Endothelial cell (in vitro differentiated cells): ENCODE measurements around the gene CEP19. TPM values are rescaled to one million over a fixed set of nuclear protein-coding genes. Genes with fewer than 3 reads are reported as not detected.

Experiments used
- DNase-seq: peaks from one replicate; pipeline ENCODE4 v3.0.0; 2021; ENCODE audit warnings: low spot score
- H3K27ac Mint-ChIP-seq: one replicate; pipeline ENCODE4 v1.8.0; 2021; ENCODE audit warnings: mixed read lengths, inconsistent platforms; ENCODE audit not compliant: unreplicated experiment
- H3K27me3 Mint-ChIP-seq: one replicate; pipeline ENCODE4 v1.8.0; 2021; ENCODE audit warnings: mild to moderate bottlenecking, moderate library complexity, mixed read lengths, inconsistent platforms; ENCODE audit not compliant: unreplicated experiment
- H3K36me3 Mint-ChIP-seq: one replicate; pipeline ENCODE4 v1.8.0; 2021; ENCODE audit warnings: mild to moderate bottlenecking, low read depth, mixed read lengths, inconsistent platforms; ENCODE audit not compliant: unreplicated experiment
- H3K4me1 Mint-ChIP-seq: one replicate; pipeline ENCODE4 v1.8.0; 2021; ENCODE audit warnings: mild to moderate bottlenecking, mixed read lengths, inconsistent platforms; ENCODE audit not compliant: unreplicated experiment
- H3K4me3 Mint-ChIP-seq: one replicate; pipeline ENCODE4 v1.8.0; 2021; ENCODE audit warnings: mild to moderate bottlenecking, mixed read lengths, inconsistent platforms; ENCODE audit not compliant: unreplicated experiment
- H3K9me3 Mint-ChIP-seq: one replicate; pipeline ENCODE4 v1.8.0; 2021; ENCODE audit warnings: mixed read lengths, inconsistent platforms; ENCODE audit not compliant: unreplicated experiment
- total RNA-seq: library from RNA; stranded (reverse); fragmentation: NEBNext Ultra II Directional; extraction: Animal tissue kit (Norgen Biotek cat#: 25700); gene quantifications from one replicate; pipeline ENCODE4 v1.2.1, GENCODE V29; 2021; ENCODE audit not compliant: unreplicated experiment
- TF ChIP-seq, protein P1 (sequence below): fragments of 200-600 bp; sonication (generic); IDR thresholded peaks from one replicate; pipeline ENCODE4 v1.5.0; 2021; ENCODE audit warnings: antibody characterized with exemption; ENCODE audit not compliant: unreplicated experiment

CEP19 gene
- total RNA-seq, 1 donor from 2014 or later = 6.0 TPM

DNA sequence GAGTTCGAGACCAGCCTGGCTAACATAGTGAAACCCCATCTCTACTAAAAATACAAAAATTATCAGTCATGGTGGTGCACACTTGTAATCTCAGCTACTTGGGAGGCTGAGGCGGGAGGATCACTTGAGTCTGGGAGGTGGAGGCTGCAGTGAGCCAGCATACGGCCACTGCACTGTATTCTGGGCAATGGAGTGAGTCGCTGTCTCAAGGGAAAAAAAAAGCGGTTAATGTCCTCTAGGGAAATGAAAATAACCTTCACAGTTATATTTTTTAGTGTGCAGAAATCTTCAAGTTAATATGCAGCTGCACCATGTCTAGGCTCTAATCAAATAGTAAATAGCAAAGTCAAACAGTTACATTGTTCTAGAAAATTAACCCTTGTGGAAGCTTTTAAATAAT lies 14.8 kb downstream of the CEP19 start:
- no peak for DNase-seq
- Mint-ChIP-seq H3K4me3 (no peak overlapping the region), H3K27me3 (no peaks in the 10 kb centered on the region), H3K9me3 (no peaks in the 10 kb centered on the region), H3K36me3 (no peaks in the 10 kb centered on the region), H3K27ac (no peak overlapping the region), H3K4me1 (no peaks in the 10 kb centered on the region)
- TF ChIP-seq, protein P1, sequence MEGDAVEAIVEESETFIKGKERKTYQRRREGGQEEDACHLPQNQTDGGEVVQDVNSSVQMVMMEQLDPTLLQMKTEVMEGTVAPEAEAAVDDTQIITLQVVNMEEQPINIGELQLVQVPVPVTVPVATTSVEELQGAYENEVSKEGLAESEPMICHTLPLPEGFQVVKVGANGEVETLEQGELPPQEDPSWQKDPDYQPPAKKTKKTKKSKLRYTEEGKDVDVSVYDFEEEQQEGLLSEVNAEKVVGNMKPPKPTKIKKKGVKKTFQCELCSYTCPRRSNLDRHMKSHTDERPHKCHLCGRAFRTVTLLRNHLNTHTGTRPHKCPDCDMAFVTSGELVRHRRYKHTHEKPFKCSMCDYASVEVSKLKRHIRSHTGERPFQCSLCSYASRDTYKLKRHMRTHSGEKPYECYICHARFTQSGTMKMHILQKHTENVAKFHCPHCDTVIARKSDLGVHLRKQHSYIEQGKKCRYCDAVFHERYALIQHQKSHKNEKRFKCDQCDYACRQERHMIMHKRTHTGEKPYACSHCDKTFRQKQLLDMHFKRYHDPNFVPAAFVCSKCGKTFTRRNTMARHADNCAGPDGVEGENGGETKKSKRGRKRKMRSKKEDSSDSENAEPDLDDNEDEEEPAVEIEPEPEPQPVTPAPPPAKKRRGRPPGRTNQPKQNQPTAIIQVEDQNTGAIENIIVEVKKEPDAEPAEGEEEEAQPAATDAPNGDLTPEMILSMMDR = no peak

GRCh38 chr3:196695849-196696226 lies 16.2 kb downstream of the CEP19 start:
- Mint-ChIP-seq H3K27me3 (no peaks in the 10 kb centered on the region), H3K4me3 (no peak overlapping the region), H3K4me1 (no peaks in the 10 kb centered on the region), H3K36me3 (no peaks in the 10 kb centered on the region), H3K9me3 (no peaks in the 10 kb centered on the region), H3K27ac (no peak overlapping the region)
- no peak for DNase-seq
- TF ChIP-seq, protein P1 = no peak

DNA sequence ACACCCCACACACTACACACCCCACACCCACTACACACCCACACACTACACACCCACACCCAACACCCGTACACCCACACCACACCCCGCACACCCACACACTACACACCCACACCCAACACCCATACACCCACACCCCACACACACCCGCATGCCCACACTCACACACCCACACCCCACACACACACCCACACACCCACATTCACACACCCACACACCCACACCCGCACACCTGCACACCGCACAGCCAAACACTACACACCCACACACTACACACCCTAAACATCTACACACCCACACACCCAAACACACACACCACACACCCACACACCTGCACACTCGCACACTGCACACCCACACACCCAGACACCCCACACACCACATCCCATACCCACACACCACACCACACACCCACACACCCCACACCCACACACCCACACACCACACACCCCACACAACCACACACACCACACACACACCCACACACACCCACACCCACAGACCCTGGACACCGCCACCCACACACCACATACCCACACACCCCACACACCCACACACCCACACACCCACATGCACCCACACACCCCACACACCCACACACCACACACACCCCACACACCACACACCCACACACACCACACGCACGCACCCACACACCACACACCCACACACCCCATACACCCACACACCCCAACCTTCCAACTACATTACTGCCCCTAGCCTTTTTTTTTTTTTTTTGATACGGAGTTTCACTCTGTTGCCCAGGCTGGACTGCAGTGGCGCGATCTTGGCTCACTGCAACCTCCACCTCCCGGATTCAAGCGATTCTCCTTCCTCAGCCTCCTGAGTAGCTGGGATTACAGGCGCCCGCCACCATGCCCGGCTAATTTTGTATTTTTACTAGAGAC lies 16.9 kb downstream of the CEP19 start:
- H3K4me3 Mint-ChIP-seq = no peak overlapping the region
- DNase-seq = no peak
- TF ChIP-seq, protein P1 = no peak
- H3K27me3 Mint-ChIP-seq = no peaks in the 10 kb centered on the region
- no peaks in the 10 kb centered on the region for H3K9me3 Mint-ChIP-seq
- no peak overlapping the region for H3K27ac Mint-ChIP-seq
- no peaks in the 10 kb centered on the region for H3K4me1 Mint-ChIP-seq
- H3K36me3 Mint-ChIP-seq = no peaks in the 10 kb centered on the region

DNA sequence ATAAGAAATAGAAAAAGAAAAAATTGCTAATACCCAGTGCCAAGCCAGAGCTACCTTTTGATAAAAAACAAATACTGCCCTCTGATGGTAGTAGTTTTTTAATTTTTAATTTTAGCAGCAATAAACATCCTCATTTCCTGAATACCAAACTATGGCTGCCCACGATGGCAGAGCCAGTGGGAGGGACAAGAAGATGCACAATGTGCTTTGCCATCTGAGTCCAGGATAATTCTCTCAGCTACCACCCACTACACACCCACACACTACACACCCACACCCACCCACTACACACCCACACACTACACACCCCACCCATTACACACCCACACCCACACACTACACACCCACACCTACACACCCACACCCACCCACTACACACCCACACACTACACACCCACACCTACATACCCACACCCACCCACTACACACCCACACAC lies 17.8 kb downstream of the CEP19 start:
- no peaks in the 10 kb centered on the region for H3K4me1 Mint-ChIP-seq
- H3K4me3 Mint-ChIP-seq = no peak overlapping the region
- TF ChIP-seq, protein P1 = no peak
- no peaks in the 10 kb centered on the region for H3K36me3 Mint-ChIP-seq
- no peak overlapping the region for H3K27ac Mint-ChIP-seq
- no peaks in the 10 kb centered on the region for H3K9me3 Mint-ChIP-seq
- no peak for DNase-seq
- no peaks in the 10 kb centered on the region for H3K27me3 Mint-ChIP-seq

GRCh38 chr3:196691386-196691785 lies 20.7 kb downstream of the CEP19 start:
- TF ChIP-seq, protein P1 = no peak
- no peak for DNase-seq
- Mint-ChIP-seq H3K36me3 (no peaks in the 10 kb centered on the region), H3K27me3 (no peaks in the 10 kb centered on the region), H3K9me3 (no peaks in the 10 kb centered on the region), H3K27ac (no peak overlapping the region), H3K4me3 (no peak overlapping the region), H3K4me1 (peaks cover 9% of the 10 kb centered on the region)
